Endothelial cell of umbilical vein (primary cell): ENCODE results near the gene NCAPH2. TPM values are rescaled to one million over a fixed set of nuclear protein-coding genes. Genes with fewer than 3 reads are reported as not detected.
A peak's percentile ranks its signal among the peaks of the same experiment; 100 is the strongest.

Experiments
- BruUV-seq: library from RNA; stranded (reverse); fragments of 400-500 nt; replicated peaks from 2 replicates; lab custom pipeline; 2021; lab: Mats Ljungman, UMichigan
- CTCF ChIA-PET: fragments of 300-600, 350-600 bp; sonication (Branson Sonifier 250); formaldehyde crosslinking; loops from one replicate; lab custom pipeline; 2021; ENCODE audit warnings: antibody characterized with exemption, inconsistent platforms; lab: Charles Lee
- POLR2A ChIA-PET: fragments of 300-600, 350-600 bp; sonication (Branson Sonifier 250); formaldehyde crosslinking; loops from one replicate; lab custom pipeline; 2021; ENCODE audit warnings: antibody characterized with exemption, inconsistent platforms; lab: Charles Lee
- DNase-seq: peaks from one replicate; pipeline ENCODE4 v3.0.0-alpha.2; 2011; ENCODE audit warnings: low read depth, low spot score
- FAIRE-seq: peaks from 2 replicates; lab custom pipeline; 2011; peaks lifted over from hg19 to GRCh38; lab: Jason Lieb, UNC
- H2AFZ ChIP-seq: 2 replicates; pipeline ENCODE4 v1.6.0; 2012; ENCODE audit warnings: low read depth, low read length, control low read depth, inconsistent platforms
- H3K27ac ChIP-seq: 2 replicates; pipeline ENCODE4 v1.5.1; 2011; ENCODE audit warnings: low read depth, mild to moderate bottlenecking, control low read depth, low read length, moderate library complexity; ENCODE audit not compliant: insufficient read depth
- H3K27me3 ChIP-seq, 2 experiments: 2 replicates each; pipeline versions ENCODE4 v1.6.0 to v1.6.1; 2011; ENCODE audit warnings: low read length in 2 of 2, mixed read lengths in 1 of 2; ENCODE audit not compliant: control insufficient read depth in 2 of 2, insufficient read depth in 2 of 2
- H3K36me3 ChIP-seq, 2 experiments: 2 replicates in 1 of 2; 3 replicates in 1 of 2; pipeline ENCODE4 v1.5.1; 2011; ENCODE audit warnings: low read length in 2 of 2, mild to moderate bottlenecking in 1 of 2, moderate library complexity in 1 of 2; ENCODE audit not compliant: control insufficient read depth in 2 of 2, insufficient read depth in 2 of 2; ENCODE audit errors: extremely low read depth in 1 of 2
- H3K4me1 ChIP-seq: 3 replicates; pipeline ENCODE4 v1.5.1; 2011; ENCODE audit warnings: mild to moderate bottlenecking, low read length; ENCODE audit not compliant: control insufficient read depth, insufficient read depth; ENCODE audit errors: extremely low read depth
- H3K4me2 ChIP-seq: 2 replicates; pipeline ENCODE4 v1.6.1; 2011; ENCODE audit warnings: low read length, control low read depth, mixed read lengths; ENCODE audit not compliant: insufficient read depth
- H3K4me3 ChIP-seq, 3 experiments: fragments of 200-600 bp in 1 of 3; sonication (generic), shearing (Covaris generic) in 1 of 3; replicated peaks in 1 of 3; 2 replicates each; pipeline ENCODE4 v1.5.1; 2011 to 2016; ENCODE audit warnings: control low read depth in 3 of 3, low read length in 3 of 3, mild to moderate bottlenecking in 2 of 3, inconsistent platforms in 1 of 3, low read depth in 1 of 3, moderate library complexity in 1 of 3; ENCODE audit not compliant: insufficient read depth in 1 of 3
- H3K79me2 ChIP-seq: 2 replicates; pipeline ENCODE4 v1.6.0; 2012; ENCODE audit warnings: low read length, inconsistent platforms; ENCODE audit not compliant: control insufficient read depth, insufficient read depth
- H3K9ac ChIP-seq: replicated peaks from 2 replicates; pipeline ENCODE3; 2011; ENCODE audit warnings: low read length, control low read depth; ENCODE audit not compliant: insufficient read depth; ENCODE audit errors: extremely low read depth
- H3K9me1 ChIP-seq: replicated peaks from 3 replicates; pipeline ENCODE4 v1.6.0; 2011; ENCODE audit warnings: mild to moderate bottlenecking, low read length; ENCODE audit not compliant: control insufficient read depth, insufficient read depth; ENCODE audit errors: extremely low read depth
- H3K9me3 ChIP-seq: replicated peaks from 2 replicates; pipeline ENCODE4 v1.5.1; 2012; ENCODE audit warnings: low read length, inconsistent platforms; ENCODE audit not compliant: control insufficient read depth, insufficient read depth
- H4K20me1 ChIP-seq: replicated peaks from 2 replicates; pipeline ENCODE3; 2011; ENCODE audit warnings: mild to moderate bottlenecking, low read length; ENCODE audit not compliant: control insufficient read depth, insufficient read depth; ENCODE audit errors: extremely low read depth
- dilution Hi-C: fragments of 300-500 bp; cut with MboI; formaldehyde crosslinking; loops from one replicate; pipeline ENCODE4 v1.15.0; 2019; ENCODE audit warnings: low sequenced_read_pairs; ENCODE audit not compliant: extremely low pct_ligation_motif_present
- intact Hi-C: fragments of 100-400 bp; cut with micrococcal nuclease; formaldehyde crosslinking; loops from one replicate; pipeline ENCODE4 v1.10.0; 2022
- polyA plus RNA-seq, 4 experiments: library from polyadenylated mRNA; depleted of rRNA in 3 of 4; stranded (reverse) in 3 of 4; unstranded in 1 of 4; fragments of >200 nt; gene quantifications; 2 replicates each; pipeline versions ENCODE4 v1.2.1 to v1.2.3, GENCODE V29; 2011 to 2012; ENCODE audit warnings: missing spikeins in 1 of 4
- total RNA-seq: library from RNA; stranded (reverse); gene quantifications from 2 replicates; pipeline ENCODE4 v1.2.3, GENCODE V29; 2021
- TF ChIP-seq, protein P1 (sequence below): IDR thresholded peaks from 2 replicates; pipeline ENCODE4 v1.6.1; 2011; ENCODE audit not compliant: insufficient read depth, insufficient read length
- TF ChIP-seq, protein P2 (sequence below), 2 donors: IDR thresholded peaks; 1 replicate in 1 of 2; 2 replicates in 1 of 2; pipeline ENCODE4 v1.5.1; 2011; ENCODE audit warnings: low read length in 2 of 2, mild to moderate bottlenecking in 2 of 2, moderate library complexity in 2 of 2, control low read depth in 1 of 2, inconsistent platforms in 1 of 2, low read depth in 1 of 2; ENCODE audit not compliant: insufficient read depth in 1 of 2; ENCODE audit errors: extremely low read depth in 1 of 2

NCAPH2 gene
- total and polyA plus RNA-seq, 2 donors (not counting 3 experiments of a cell fraction or from before 2014, with no cell fraction given) = 42.4 to 43.2 TPM

GRCh38 chr22:50562523-50563412, 54.7 kb downstream of the NCAPH2 start, which contains the start of gene SYCE3:
TSS of gene SYCE3 (minus strand) at chr22:50562919. CDS start at chr22:50556405, 6,514 bp downstream.
- FAIRE-seq (peak; percentile 90), DNase-seq (peak; percentile 73)
- Histone ChIP-seq H3K36me3 (no peaks in the 10 kb centered on the region), H3K9me1 (no peaks in the 10 kb centered on the region), H3K4me3 (peak within 1 kb of the TSS; percentile 1 to 34 (median 16)), H4K20me1 (no peaks in the 10 kb centered on the region), H3K27ac (no peak within 1 kb of the TSS), H2AFZ (peak within 1 kb of the TSS; percentile 78), H3K4me2 (peak within 1 kb of the TSS; percentile 50), H3K9ac (no peak within 1 kb of the TSS), H3K79me2 (no peaks in the 10 kb centered on the region), H3K9me3 (no peaks in the 10 kb centered on the region), H3K4me1 (peaks cover 5% of the 10 kb centered on the region), H3K27me3 (peaks cover 8 to 16% of the 10 kb centered on the region in 2 experiments)
- TF ChIP-seq, protein P1, sequence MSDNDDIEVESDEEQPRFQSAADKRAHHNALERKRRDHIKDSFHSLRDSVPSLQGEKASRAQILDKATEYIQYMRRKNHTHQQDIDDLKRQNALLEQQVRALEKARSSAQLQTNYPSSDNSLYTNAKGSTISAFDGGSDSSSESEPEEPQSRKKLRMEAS = no peak
- TF ChIP-seq, protein P2, sequence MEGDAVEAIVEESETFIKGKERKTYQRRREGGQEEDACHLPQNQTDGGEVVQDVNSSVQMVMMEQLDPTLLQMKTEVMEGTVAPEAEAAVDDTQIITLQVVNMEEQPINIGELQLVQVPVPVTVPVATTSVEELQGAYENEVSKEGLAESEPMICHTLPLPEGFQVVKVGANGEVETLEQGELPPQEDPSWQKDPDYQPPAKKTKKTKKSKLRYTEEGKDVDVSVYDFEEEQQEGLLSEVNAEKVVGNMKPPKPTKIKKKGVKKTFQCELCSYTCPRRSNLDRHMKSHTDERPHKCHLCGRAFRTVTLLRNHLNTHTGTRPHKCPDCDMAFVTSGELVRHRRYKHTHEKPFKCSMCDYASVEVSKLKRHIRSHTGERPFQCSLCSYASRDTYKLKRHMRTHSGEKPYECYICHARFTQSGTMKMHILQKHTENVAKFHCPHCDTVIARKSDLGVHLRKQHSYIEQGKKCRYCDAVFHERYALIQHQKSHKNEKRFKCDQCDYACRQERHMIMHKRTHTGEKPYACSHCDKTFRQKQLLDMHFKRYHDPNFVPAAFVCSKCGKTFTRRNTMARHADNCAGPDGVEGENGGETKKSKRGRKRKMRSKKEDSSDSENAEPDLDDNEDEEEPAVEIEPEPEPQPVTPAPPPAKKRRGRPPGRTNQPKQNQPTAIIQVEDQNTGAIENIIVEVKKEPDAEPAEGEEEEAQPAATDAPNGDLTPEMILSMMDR (IDR thresholded peaks at IDR 0.05; ENCODE audit: extremely low read depth in 1 of 2, insufficient read depth in 1 of 2, low read depth in 1 of 2, low read length in 2 of 2) = peak; percentile 92 to 93
- dilution Hi-C loops (no loop called here), intact Hi-C loops (no loop called here)
- CTCF ChIA-PET = interaction anchor here (0.6 to 2.2 kb wide), 24 partner anchors 9 to 136 kb away, joined by 3 to 16 read pairs (median 4); partner anchors contain the start of genes CPT1B, KLHDC7B, LMF2 and MIOX
- BruUV-seq = no TSS peak
- POLR2A ChIA-PET = no interaction called here
